Measurements from ENCODE around the gene HS1BP3.

Gene HS1BP3

GRCh38 chr2:20604401-20604911 lies 46.4 kb downstream of the HS1BP3 start:
- Mint-ChIP-seq H3K9me3 (peaks cover 12% of the 10 kb centered on the region), H3K4me3 (no peak overlapping the region), H3K4me1 (ENCODE audit: low read depth) (no peaks in the 10 kb centered on the region), H3K36me3 (ENCODE audit: low read depth) (peaks cover 5% of the 10 kb centered on the region), H3K27ac (no peak overlapping the region), H3K27me3 (no peaks in the 10 kb centered on the region)

- H3K36me3 Mint-ChIP-seq (ENCODE audit: low read depth): peaks cover 4% of the 10 kb centered on the region
- H3K27me3 Mint-ChIP-seq: no peaks in the 10 kb centered on the region
- peaks cover 12% of the 10 kb centered on the region for H3K9me3 Mint-ChIP-seq
- no peak overlapping the region for H3K27ac Mint-ChIP-seq
- H3K4me3 Mint-ChIP-seq: no peak overlapping the region
- no peaks in the 10 kb centered on the region for H3K4me1 Mint-ChIP-seq (ENCODE audit: low read depth)
Observed at GRCh38 chr2:20603791-20604190, 47.1 kb downstream of the HS1BP3 start.

GRCh38 chr2:20602803-20603202 lies 48.1 kb downstream of the HS1BP3 start:
- H3K36me3 Mint-ChIP-seq (ENCODE audit: low read depth): no peaks in the 10 kb centered on the region
- H3K4me3 Mint-ChIP-seq: no peak overlapping the region
- no peak overlapping the region for H3K27ac Mint-ChIP-seq
- peaks cover 5% of the 10 kb centered on the region for H3K9me3 Mint-ChIP-seq
- no peaks in the 10 kb centered on the region for H3K4me1 Mint-ChIP-seq (ENCODE audit: low read depth)
- no peaks in the 10 kb centered on the region for H3K27me3 Mint-ChIP-seq

GRCh38 chr2:20600756-20601325 lies 50.1 kb downstream of the HS1BP3 start:
- Mint-ChIP-seq H3K36me3 (ENCODE audit: low read depth) (no peaks in the 10 kb centered on the region), H3K4me1 (ENCODE audit: low read depth) (peaks cover 13% of the 10 kb centered on the region), H3K27ac (no peak overlapping the region), H3K27me3 (no peaks in the 10 kb centered on the region), H3K4me3 (no peak overlapping the region), H3K9me3 (no peaks in the 10 kb centered on the region)

GRCh38 chr2:20599861-20600461 lies 50.9 kb downstream of the HS1BP3 start:
- no peak overlapping the region for H3K27ac Mint-ChIP-seq
- H3K9me3 Mint-ChIP-seq: no peaks in the 10 kb centered on the region
- H3K27me3 Mint-ChIP-seq: no peaks in the 10 kb centered on the region
- peaks cover 22% of the 10 kb centered on the region for H3K4me1 Mint-ChIP-seq (ENCODE audit: low read depth)
- H3K36me3 Mint-ChIP-seq (ENCODE audit: low read depth): no peaks in the 10 kb centered on the region
- no peak overlapping the region for H3K4me3 Mint-ChIP-seq

- H3K4me1 Mint-ChIP-seq (ENCODE audit: low read depth): peaks cover 28% of the 10 kb centered on the region
- no peaks in the 10 kb centered on the region for H3K9me3 Mint-ChIP-seq
- no peaks in the 10 kb centered on the region for H3K27me3 Mint-ChIP-seq
- no peak overlapping the region for H3K4me3 Mint-ChIP-seq
- no peak overlapping the region for H3K27ac Mint-ChIP-seq
- H3K36me3 Mint-ChIP-seq (ENCODE audit: low read depth): no peaks in the 10 kb centered on the region
Observed at GRCh38 chr2:20599001-20599600, 51.8 kb downstream of the HS1BP3 start.

- H3K4me1 Mint-ChIP-seq (ENCODE audit: low read depth): peaks cover 30% of the 10 kb centered on the region
- H3K27ac Mint-ChIP-seq: peak overlapping the region; percentile 49
- no peaks in the 10 kb centered on the region for H3K36me3 Mint-ChIP-seq (ENCODE audit: low read depth)
- no peaks in the 10 kb centered on the region for H3K9me3 Mint-ChIP-seq
- no peaks in the 10 kb centered on the region for H3K27me3 Mint-ChIP-seq
- no peak overlapping the region for H3K4me3 Mint-ChIP-seq
Observed at GRCh38 chr2:20597860-20598183, 53.1 kb downstream of the HS1BP3 start.

- H3K27me3 Mint-ChIP-seq: no peaks in the 10 kb centered on the region
- H3K4me3 Mint-ChIP-seq: no peak overlapping the region
- peaks cover 30% of the 10 kb centered on the region for H3K4me1 Mint-ChIP-seq (ENCODE audit: low read depth)
- peak overlapping the region; percentile 57 for H3K27ac Mint-ChIP-seq
- no peaks in the 10 kb centered on the region for H3K9me3 Mint-ChIP-seq
- no peaks in the 10 kb centered on the region for H3K36me3 Mint-ChIP-seq (ENCODE audit: low read depth)
Observed at GRCh38 chr2:20596973-20597859, 53.7 kb downstream of the HS1BP3 start.

GRCh38 chr2:20596193-20596972 lies 54.5 kb downstream of the HS1BP3 start:
- no peaks in the 10 kb centered on the region for H3K36me3 Mint-ChIP-seq (ENCODE audit: low read depth)
- H3K4me3 Mint-ChIP-seq: peak overlapping the region; percentile 18
- peak overlapping the region; percentile 88 for H3K27ac Mint-ChIP-seq
- H3K4me1 Mint-ChIP-seq (ENCODE audit: low read depth): peaks cover 30% of the 10 kb centered on the region
- no peaks in the 10 kb centered on the region for H3K27me3 Mint-ChIP-seq
- H3K9me3 Mint-ChIP-seq: no peaks in the 10 kb centered on the region

GRCh38 chr2:20595439-20596192 lies 55.3 kb downstream of the HS1BP3 start:
- Mint-ChIP-seq H3K27ac (peak overlapping the region; percentile 88), H3K36me3 (ENCODE audit: low read depth) (no peaks in the 10 kb centered on the region), H3K27me3 (no peaks in the 10 kb centered on the region), H3K9me3 (no peaks in the 10 kb centered on the region), H3K4me3 (peak overlapping the region; percentile 18), H3K4me1 (ENCODE audit: low read depth) (peaks cover 30% of the 10 kb centered on the region)

GRCh38 chr2:20594957-20595356 lies 55.9 kb downstream of the HS1BP3 start:
- Mint-ChIP-seq H3K27ac (peak overlapping the region; percentile 88), H3K27me3 (no peaks in the 10 kb centered on the region), H3K4me1 (ENCODE audit: low read depth) (peaks cover 30% of the 10 kb centered on the region), H3K4me3 (no peak overlapping the region), H3K9me3 (no peaks in the 10 kb centered on the region), H3K36me3 (ENCODE audit: low read depth) (no peaks in the 10 kb centered on the region)

- no peaks in the 10 kb centered on the region for H3K27me3 Mint-ChIP-seq
- no peak overlapping the region for H3K27ac Mint-ChIP-seq
- H3K36me3 Mint-ChIP-seq (ENCODE audit: low read depth): no peaks in the 10 kb centered on the region
- H3K4me1 Mint-ChIP-seq (ENCODE audit: low read depth): peaks cover 30% of the 10 kb centered on the region
- no peak overlapping the region for H3K4me3 Mint-ChIP-seq
- no peaks in the 10 kb centered on the region for H3K9me3 Mint-ChIP-seq
Observed at GRCh38 chr2:20594048-20594750, 56.7 kb downstream of the HS1BP3 start.
